Heart left ventricle (tissue), 13 donors: ENCODE measurements around the gene ASTN2.

Experiments
- POLR2A ChIP-seq, 2 donors: fragments of 450-650 bp; IDR thresholded peaks; one replicate each; pipeline ENCODE4 v1.6.1; 2017; ENCODE audit warnings: antibody characterized with exemption in 2 of 2, mild to moderate bottlenecking in 2 of 2, moderate library complexity in 2 of 2
- TF ChIP-seq, protein P1 (sequence below), 12 donors: fragments of 200-600 bp; sonication (generic) in 4 of 12; IDR thresholded peaks; one replicate each; pipeline versions ENCODE4 v1.5.0 to v1.8.0; 2018 to 2022; ENCODE audit warnings: antibody characterized with exemption in 12 of 12, mild to moderate bottlenecking in 5 of 12
- donor health status: ischemic (EF 13 %, LVEDD 7.1; RV severe dilation, severe dysfunction).
- donor health status: DM: no; HTN: yes; CAD: no.
- donor health status: DM: no; HTN: no; CAD: no.
- donor health status: ischemic (EF 25% LVEDD 6.9; RV normal size, moderate dysfunction).
- donor health status: ischemic (EF 25% LVEDD 5.7; RV mildly dilated, moderate dysfunction).
- donor health status: ischemic (EF 35%, LVEDD 5.7; RV mildly dilated, moderate dysfunction).
- donor health status: nonischemic (EF 11% LVEDD 7.7; RV severe dilation, severe dysfunction).
- donor health status: DM: yes; HTN: yes; CAD: no.
- donor health status: PGD.
- donor health status: ischemic (EF 29% LVEDD 5.4; RV normal size, mild dysfunction).
- donor health status: nonischemic (EF 23%, LVEDD 6.1; RV moderate dilation, normal function).

DNA sequence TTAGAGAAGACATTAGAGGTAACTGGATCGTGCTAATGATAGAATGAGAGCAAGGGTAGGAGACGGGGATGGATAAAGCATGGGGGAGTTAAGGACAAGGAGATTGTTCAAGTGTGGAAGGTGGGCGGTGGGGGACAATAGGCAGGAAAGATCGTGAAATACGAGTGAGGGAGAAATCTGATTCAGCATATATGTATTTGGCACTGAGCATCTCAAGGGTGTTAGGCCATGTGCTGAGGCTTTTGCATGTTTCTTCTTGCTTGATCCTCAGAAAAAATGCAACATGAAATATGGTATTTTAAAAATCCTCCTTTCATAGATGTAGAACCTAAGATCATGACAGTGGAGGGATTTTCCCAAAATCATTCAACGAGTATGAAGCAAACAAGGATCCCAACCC, 1020.8 kb downstream of the ASTN2 start:
- TF ChIP-seq POLR2A (IDR thresholded peaks at IDR 0.05): no peak
- TF ChIP-seq, protein P1, sequence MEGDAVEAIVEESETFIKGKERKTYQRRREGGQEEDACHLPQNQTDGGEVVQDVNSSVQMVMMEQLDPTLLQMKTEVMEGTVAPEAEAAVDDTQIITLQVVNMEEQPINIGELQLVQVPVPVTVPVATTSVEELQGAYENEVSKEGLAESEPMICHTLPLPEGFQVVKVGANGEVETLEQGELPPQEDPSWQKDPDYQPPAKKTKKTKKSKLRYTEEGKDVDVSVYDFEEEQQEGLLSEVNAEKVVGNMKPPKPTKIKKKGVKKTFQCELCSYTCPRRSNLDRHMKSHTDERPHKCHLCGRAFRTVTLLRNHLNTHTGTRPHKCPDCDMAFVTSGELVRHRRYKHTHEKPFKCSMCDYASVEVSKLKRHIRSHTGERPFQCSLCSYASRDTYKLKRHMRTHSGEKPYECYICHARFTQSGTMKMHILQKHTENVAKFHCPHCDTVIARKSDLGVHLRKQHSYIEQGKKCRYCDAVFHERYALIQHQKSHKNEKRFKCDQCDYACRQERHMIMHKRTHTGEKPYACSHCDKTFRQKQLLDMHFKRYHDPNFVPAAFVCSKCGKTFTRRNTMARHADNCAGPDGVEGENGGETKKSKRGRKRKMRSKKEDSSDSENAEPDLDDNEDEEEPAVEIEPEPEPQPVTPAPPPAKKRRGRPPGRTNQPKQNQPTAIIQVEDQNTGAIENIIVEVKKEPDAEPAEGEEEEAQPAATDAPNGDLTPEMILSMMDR (IDR thresholded peaks at IDR 0.05): no peak
